Hematopoietic multipotent progenitor cell treated with erythropoietin and hydrocortisone succinate and interleukin-3 and kit ligand, for 17 days (in vitro differentiated cells): Measurements from ENCODE around the gene DLGAP5.

Experiments used
- DNase-seq: peaks from one replicate; pipeline ENCODE4 v3.0.0-alpha.2; 2015; ENCODE audit warnings: low spot score

Gene DLGAP5

GRCh38 chr14:55109836-55110235, 81.5 kb downstream of the DLGAP5 start:
- peak; percentile 27 for DNase-seq

GRCh38 chr14:55107766-55108554, 83.4 kb downstream of the DLGAP5 start:
- peak; percentile 41 for DNase-seq

- no peak for DNase-seq
These were observed 85.4 kb downstream of the DLGAP5 start for GRCh38 chr14:55105991-55106390.

DNA sequence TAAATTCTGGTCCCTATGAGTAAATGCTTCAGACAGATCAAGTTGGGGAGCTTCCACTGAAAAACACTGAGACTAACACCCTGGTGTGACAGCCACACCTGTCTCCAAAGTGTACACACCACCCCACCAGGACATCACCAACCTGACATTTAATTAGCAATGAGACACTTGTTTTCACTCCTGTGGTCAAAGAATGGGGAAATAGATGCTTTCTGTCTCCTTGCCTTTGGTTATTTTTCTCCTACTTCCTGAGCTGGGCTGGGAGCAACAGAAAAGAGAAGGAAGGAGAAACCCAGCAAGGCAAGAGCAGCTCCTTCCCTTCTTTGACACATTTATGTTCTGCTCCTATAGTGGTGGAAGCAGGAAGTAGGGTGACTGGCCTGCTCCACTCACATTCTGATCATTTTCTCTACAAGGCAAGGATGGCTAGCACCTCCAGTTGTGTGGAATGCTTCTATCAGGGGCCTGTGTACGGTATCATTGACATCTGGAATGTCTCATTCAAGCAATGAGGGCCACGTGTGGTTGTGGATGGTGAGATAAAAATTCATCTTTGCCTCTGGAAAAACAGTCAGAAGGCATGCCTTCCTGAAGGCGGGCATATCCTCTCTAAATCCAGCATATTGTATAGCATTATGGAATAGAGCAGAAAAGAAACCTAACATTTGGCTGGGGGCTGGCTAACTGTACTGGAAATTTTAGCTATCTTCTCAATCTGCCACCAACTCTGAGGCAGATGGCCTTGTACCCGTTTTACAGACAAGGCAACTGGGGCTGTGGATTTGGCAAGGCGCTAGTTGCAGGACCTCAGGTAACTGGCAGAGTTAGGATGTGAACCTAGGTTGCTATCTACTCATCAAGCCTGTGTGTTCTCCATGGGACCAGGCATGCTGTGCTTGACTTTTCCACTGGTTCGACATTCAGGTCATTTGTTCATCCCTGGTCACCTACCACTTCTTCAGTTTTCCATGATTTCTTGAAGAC, 87.1 kb downstream of the DLGAP5 start:
- DNase-seq: no peak

DNA sequence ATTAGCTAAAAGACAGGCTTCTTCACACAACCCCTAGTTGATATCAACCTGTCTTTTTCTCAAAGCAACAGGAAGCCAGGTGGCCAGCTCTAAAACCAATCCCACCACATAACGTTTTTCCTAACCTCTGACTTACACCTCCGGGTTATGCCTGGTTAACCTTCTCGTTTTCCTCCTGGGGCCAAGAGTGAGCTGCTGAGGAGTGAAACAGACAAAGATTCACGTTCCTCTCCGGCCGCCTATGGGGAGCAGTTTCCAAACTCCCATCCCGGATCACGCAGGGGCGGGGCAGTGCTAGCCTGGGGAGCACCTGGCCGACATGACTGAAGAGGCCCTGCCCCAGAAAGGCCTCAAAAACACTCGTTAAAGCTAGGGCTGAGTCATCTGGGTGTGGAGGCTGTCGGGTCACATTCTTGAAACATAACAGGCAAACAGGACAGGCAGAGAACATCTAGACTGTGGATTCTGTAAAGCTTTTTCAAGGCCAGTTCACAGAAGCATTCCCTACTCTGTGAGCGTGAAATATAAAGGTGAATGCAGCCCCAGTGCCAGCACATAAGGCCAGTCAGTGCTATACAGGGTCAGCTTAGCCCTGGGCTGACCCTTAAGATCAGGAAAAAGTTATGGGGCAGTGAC, 88.3 kb downstream of the DLGAP5 start:
- peak; percentile 92 for DNase-seq

- peak; percentile 60 for DNase-seq
These were observed 89.2 kb downstream of the DLGAP5 start for GRCh38 chr14:55102141-55102621.

DNA sequence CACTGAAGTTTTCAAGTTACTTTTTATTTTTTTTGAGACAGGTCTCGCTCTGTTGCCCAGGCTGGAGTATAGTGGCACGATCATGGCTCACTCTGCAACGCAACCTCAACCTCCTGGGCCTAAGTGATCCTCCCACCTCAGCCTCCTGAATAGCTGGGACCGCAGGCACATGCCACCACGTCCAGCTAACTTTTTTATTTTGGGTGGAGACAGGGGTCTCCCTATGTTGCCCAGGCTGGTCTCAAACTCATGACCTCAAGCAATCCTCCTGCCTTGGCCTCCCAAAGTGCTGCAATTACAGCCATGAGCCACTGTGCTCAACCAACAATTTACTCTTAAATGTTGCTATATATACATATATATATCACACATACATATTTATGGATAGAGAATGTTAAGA, 89.7 kb downstream of the DLGAP5 start:
- DNase-seq: no peak

DNA sequence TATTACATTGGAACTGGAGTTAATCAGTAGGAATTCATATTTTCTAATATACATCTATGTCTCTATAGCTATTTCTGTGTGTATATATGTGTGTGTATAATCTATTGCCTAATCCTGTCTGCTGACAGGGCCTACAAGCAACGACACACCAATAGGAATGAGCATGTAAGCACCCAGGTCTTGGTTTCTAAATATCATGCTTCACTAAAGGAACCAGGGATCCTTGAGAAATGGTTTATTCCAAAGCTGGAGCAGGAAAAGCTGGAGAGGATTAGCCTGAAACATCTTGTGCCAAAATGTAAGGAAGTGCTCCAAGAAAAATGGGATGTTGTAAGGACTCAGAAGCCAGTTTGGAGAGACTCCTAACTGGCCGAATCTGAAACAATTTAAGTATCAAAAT, 91.6 kb downstream of the DLGAP5 start:
- DNase-seq: no peak

- DNase-seq: no peak
These were observed 92.9 kb downstream of the DLGAP5 start for GRCh38 chr14:55098561-55098898.
